Fibroblast of the aortic adventitia (primary cell): ENCODE results near the gene RIT1. TPM values are rescaled to one million over a fixed set of nuclear protein-coding genes. Genes with fewer than 3 reads are reported as not detected.
A peak's percentile ranks its signal among the peaks of the same experiment; 100 is the strongest.
"Not testable (repeated sequence)": the region's sequence is repeated elsewhere in the genome, so short reads cannot be mapped to it uniquely, and the experiment has no call there.

Experiments
- DNase-seq: peaks from one replicate; pipeline ENCODE4 v3.0.0-alpha.2; 2010; ENCODE audit warnings: low read depth
- H3K4me3 ChIP-seq: 2 replicates; pipeline ENCODE4 v1.5.1; 2011; ENCODE audit warnings: low read depth, mild to moderate bottlenecking, control low read depth, low read length, moderate library complexity
- CTCF ChIP-seq: IDR thresholded peaks from 2 replicates; pipeline ENCODE4 v1.5.1; 2011; ENCODE audit warnings: mild to moderate bottlenecking, low read length, control low read depth, inconsistent platforms; ENCODE audit not compliant: insufficient read depth
- total RNA-seq: library from RNA; depleted of rRNA; stranded (reverse); fragments of >200 nt; gene quantifications from 2 replicates; pipeline ENCODE4 v1.2.3, GENCODE V29; 2012; ENCODE audit warnings: low replicate concordance

The RIT1 gene
- total RNA-seq, 1 donor, result 33.7 TPM

- no peak for TF ChIP-seq CTCF
- peak; percentile 62 for DNase-seq
- H3K4me3 ChIP-seq, result peak overlapping the region; percentile 74
Observed at GRCh38 chr1:155909894-155910293, 1.3 kb downstream of the RIT1 start.

- H3K4me3 ChIP-seq, result no peak overlapping the region
- no peak for DNase-seq
- TF ChIP-seq CTCF, result no peak
Observed at GRCh38 chr1:155904261-155904660, 6.9 kb downstream of the RIT1 start.

- no peak for TF ChIP-seq CTCF
- DNase-seq, result no peak
- H3K4me3 ChIP-seq, result no peak overlapping the region
Observed at GRCh38 chr1:155900161-155900560, 11.0 kb downstream of the RIT1 start.

- no peak for TF ChIP-seq CTCF
- no peak for DNase-seq
- no peak overlapping the region for H3K4me3 ChIP-seq
Observed at GRCh38 chr1:155899683-155900082, 11.5 kb downstream of the RIT1 start.

- no peak overlapping the region for H3K4me3 ChIP-seq
- DNase-seq, result no peak
- TF ChIP-seq CTCF, result no peak
Observed at GRCh38 chr1:155898888-155899287, 12.3 kb downstream of the RIT1 start.

DNA sequence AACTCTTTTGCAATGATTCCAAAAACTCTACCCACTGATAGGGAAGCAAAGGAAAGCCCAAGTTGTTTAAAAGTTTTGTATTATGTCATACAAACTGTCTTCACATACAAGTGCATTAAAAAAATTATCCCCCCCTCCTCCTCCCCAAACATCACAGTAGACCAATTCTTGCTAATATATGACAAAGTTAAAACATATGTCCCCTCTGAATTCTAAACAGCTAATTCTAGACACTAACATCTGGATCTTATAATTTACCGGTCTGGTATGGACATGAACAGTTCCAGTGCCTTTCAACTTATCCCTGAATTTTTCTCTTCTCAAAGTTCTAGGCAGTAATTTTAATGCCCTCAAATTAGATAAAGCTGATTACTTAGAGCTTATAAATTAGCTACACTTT, 13.4 kb downstream of the RIT1 start:
- DNase-seq, result no peak
- H3K4me3 ChIP-seq, result no peak overlapping the region
- no peak for TF ChIP-seq CTCF

DNA sequence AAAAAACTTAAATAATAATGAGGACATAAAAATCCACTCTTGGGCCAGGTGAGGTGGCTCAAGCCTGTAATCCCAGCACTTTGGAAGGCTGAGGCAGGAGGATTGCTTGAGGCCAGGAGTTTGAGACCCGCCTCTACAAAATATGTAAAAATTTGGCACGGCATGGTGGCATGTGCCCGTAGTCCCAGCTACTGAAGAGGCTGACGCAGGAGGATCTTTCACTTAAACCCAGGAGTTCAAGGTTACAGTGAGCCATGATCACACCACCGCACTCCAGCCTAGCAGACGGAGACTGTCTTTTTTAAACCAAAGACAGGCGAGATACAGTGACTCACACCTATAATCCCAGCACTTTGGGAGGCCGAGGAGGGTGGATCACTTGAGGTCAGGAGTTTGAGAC, 14.7 kb downstream of the RIT1 start:
- not testable (repeated sequence) for DNase-seq, H3K4me3 ChIP-seq

GRCh38 chr1:155895617-155896016, 15.5 kb downstream of the RIT1 start:
- not testable (repeated sequence) for DNase-seq, H3K4me3 ChIP-seq
